ENCODE measurements around the gene RHBG. TPM values are rescaled to one million over a fixed set of nuclear protein-coding genes. Genes with fewer than 3 reads are reported as not detected.
"Not testable (repeated sequence)": the region's sequence is repeated elsewhere in the genome, so short reads cannot be mapped to it uniquely, and the experiment has no call there.

RHBG gene
- total RNA-seq (3.3 and 6.3 TPM in 2 replicates), polyA plus RNA-seq (10.8 and 11.9 TPM in 2 replicates)

DNA sequence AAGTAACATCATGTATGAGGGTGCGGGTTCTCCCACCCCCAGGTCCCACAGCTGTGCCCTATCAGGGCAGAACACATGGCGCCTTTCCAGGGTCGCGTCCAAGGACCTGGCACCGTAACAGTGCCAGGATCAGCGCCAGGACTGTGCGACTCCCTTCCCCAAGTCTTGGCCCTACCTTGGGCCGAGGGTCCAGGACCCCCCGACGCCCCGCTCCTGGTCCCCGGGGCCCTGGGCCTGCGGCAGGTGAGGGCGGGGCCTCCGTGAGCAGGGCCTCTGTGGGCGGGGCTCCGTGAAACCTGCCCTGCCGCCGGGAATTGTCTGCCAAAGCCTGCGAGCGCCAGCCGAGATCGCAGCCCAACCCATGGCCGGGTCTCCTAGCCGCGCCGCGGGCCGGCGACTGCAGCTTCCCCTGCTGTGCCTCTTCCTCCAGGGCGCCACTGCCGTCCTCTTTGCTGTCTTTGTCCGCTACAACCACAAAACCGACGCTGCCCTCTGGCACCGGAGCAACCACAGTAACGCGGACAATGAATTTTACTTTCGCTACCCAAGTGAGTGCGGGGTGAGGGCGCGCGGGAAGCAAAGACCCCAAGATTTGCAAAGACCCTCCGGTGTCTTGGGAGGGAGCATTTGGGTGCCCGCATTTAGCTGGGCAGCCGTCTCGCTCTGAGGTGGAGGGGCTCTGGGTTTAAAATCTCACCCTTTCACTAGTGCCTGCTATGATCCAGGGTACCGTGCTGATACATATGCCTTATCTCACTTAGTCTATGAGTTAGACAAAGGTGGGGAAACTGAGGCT, at the start of gene RHBG:
TSS of gene RHBG (plus strand) at position 323 of the 796 bp plus-strand sequence. CDS start at position 362, 39 bp downstream.
- H3K4me3 ChIP-seq: peak within 1 kb of the TSS; percentile 67
- peak; percentile 86 for DNase-seq (ENCODE audit: low spot score)
- no peaks in the 10 kb centered on the region for H3K79me2 ChIP-seq
- H3K9me2 ChIP-seq (replicated peaks; ENCODE audit: insufficient read depth): no peaks in the 10 kb centered on the region
- H2AFZ ChIP-seq: peak within 1 kb of the TSS; percentile 80
- H3K9me3 ChIP-seq (ENCODE audit: low read depth): no peaks in the 10 kb centered on the region
- no peaks in the 10 kb centered on the region for H3K27me3 ChIP-seq
- peak within 1 kb of the TSS; percentile 48 for H3K27ac ChIP-seq
- H3K36me3 ChIP-seq (replicated peaks; ENCODE audit: insufficient read depth, low read depth): no peaks in the 10 kb centered on the region
- peak within 1 kb of the TSS; percentile 92 for H3K4me2 ChIP-seq
- H4K20me1 ChIP-seq (ENCODE audit: insufficient read depth, poor library complexity, severe bottlenecking): no peaks in the 10 kb centered on the region
- H3K4me1 ChIP-seq (ENCODE audit: insufficient read depth): peaks cover 27% of the 10 kb centered on the region
- 16% methylated on average over 48 of the region's 48 CpGs for WGBS (ENCODE audit: low lambda C conversion rate, missing lambda C conversion rate)
- no peak for TF ChIP-seq EZH2phosphoT487 (IDR thresholded peaks at IDR 0.05; ENCODE audit: low read depth, severe bottlenecking, unreplicated experiment)
- TF ChIP-seq EZH2 (IDR thresholded peaks at IDR 0.05; ENCODE audit: borderline replicate concordance): no peak
- TF ChIP-seq, protein P1, sequence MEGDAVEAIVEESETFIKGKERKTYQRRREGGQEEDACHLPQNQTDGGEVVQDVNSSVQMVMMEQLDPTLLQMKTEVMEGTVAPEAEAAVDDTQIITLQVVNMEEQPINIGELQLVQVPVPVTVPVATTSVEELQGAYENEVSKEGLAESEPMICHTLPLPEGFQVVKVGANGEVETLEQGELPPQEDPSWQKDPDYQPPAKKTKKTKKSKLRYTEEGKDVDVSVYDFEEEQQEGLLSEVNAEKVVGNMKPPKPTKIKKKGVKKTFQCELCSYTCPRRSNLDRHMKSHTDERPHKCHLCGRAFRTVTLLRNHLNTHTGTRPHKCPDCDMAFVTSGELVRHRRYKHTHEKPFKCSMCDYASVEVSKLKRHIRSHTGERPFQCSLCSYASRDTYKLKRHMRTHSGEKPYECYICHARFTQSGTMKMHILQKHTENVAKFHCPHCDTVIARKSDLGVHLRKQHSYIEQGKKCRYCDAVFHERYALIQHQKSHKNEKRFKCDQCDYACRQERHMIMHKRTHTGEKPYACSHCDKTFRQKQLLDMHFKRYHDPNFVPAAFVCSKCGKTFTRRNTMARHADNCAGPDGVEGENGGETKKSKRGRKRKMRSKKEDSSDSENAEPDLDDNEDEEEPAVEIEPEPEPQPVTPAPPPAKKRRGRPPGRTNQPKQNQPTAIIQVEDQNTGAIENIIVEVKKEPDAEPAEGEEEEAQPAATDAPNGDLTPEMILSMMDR (IDR thresholded peaks at IDR 0.05; ENCODE audit: poor library complexity): no peak

GRCh38 chr1:156319664-156320063, 49.3 kb upstream of the RHBG start:
- H3K36me3 ChIP-seq (replicated peaks; ENCODE audit: insufficient read depth, low read depth): peaks cover 5% of the 10 kb centered on the region
- TF ChIP-seq, protein P1 (IDR thresholded peaks at IDR 0.05; ENCODE audit: poor library complexity): peak; percentile 69
- no peak for TF ChIP-seq EZH2phosphoT487 (IDR thresholded peaks at IDR 0.05; ENCODE audit: low read depth, severe bottlenecking, unreplicated experiment)
- TF ChIP-seq EZH2 (IDR thresholded peaks at IDR 0.05; ENCODE audit: borderline replicate concordance): no peak
- no peaks in the 10 kb centered on the region for H3K4me1 ChIP-seq (ENCODE audit: insufficient read depth)
- no peak overlapping the region for H2AFZ ChIP-seq
- peaks cover 9% of the 10 kb centered on the region for H3K79me2 ChIP-seq
- no peaks in the 10 kb centered on the region for H3K9me2 ChIP-seq (replicated peaks; ENCODE audit: insufficient read depth)
- peak; percentile 26 for DNase-seq (ENCODE audit: low spot score)
- no peak overlapping the region for H3K27ac ChIP-seq
- no peaks in the 10 kb centered on the region for H3K27me3 ChIP-seq
- H3K9me3 ChIP-seq (ENCODE audit: low read depth): no peaks in the 10 kb centered on the region
- 100% methylated on average over 1 of the region's 1 CpG for WGBS (ENCODE audit: low lambda C conversion rate, missing lambda C conversion rate)
- no peak overlapping the region for H3K4me3 ChIP-seq
- H3K4me2 ChIP-seq: no peak overlapping the region
- no peaks in the 10 kb centered on the region for H4K20me1 ChIP-seq (ENCODE audit: insufficient read depth, poor library complexity, severe bottlenecking)

DNA sequence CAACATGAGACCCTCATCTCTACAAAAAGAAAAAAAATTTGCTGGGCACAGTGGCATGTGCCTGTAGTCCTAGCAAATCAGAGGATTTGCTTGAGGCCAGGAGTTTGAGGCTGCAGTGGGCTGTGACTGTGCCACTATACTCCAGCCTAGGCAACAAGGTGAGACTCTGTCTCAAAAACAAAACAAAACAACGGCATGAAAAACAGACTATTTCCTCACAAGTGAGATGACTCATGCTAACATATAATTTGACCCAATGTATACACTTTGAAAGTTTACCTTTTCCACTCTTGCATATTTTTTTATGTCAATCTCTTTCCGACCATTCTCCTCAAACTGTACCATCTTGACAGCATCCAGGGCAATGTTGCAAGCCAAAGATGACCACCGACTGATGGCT, 48.5 kb upstream of the RHBG start:
- no peak for DNase-seq (ENCODE audit: low spot score)
- Histone ChIP-seq H3K4me1 (ENCODE audit: insufficient read depth) (no peaks in the 10 kb centered on the region), H3K4me3 (no peak overlapping the region), H2AFZ (no peak overlapping the region), H3K4me2 (no peak overlapping the region), H3K27me3 (no peaks in the 10 kb centered on the region), H3K79me2 (peaks cover 9% of the 10 kb centered on the region), H4K20me1 (ENCODE audit: insufficient read depth, poor library complexity, severe bottlenecking) (no peaks in the 10 kb centered on the region), H3K9me2 (replicated peaks; ENCODE audit: insufficient read depth) (no peaks in the 10 kb centered on the region), H3K36me3 (replicated peaks; ENCODE audit: insufficient read depth, low read depth) (peaks cover 5% of the 10 kb centered on the region), H3K9me3 (ENCODE audit: low read depth) (no peaks in the 10 kb centered on the region), H3K27ac (no peak overlapping the region)
- TF ChIP-seq EZH2phosphoT487 (IDR thresholded peaks at IDR 0.05; ENCODE audit: low read depth, severe bottlenecking, unreplicated experiment): no peak
- TF ChIP-seq, protein P1 (IDR thresholded peaks at IDR 0.05; ENCODE audit: poor library complexity): no peak
- no peak for TF ChIP-seq EZH2 (IDR thresholded peaks at IDR 0.05; ENCODE audit: borderline replicate concordance)
- 91% methylated on average over 3 of the region's 3 CpGs for WGBS (ENCODE audit: low lambda C conversion rate, missing lambda C conversion rate)

GRCh38 chr1:156323179-156323578, 45.8 kb upstream of the RHBG start:
- H3K4me2 ChIP-seq; H3K27ac ChIP-seq; H2AFZ ChIP-seq; H3K9me3 ChIP-seq (ENCODE audit: low read depth); H4K20me1 ChIP-seq (ENCODE audit: insufficient read depth, poor library complexity, severe bottlenecking); H3K79me2 ChIP-seq; H3K27me3 ChIP-seq; DNase-seq (ENCODE audit: low spot score); H3K9me2 ChIP-seq (replicated peaks; ENCODE audit: insufficient read depth); H3K4me3 ChIP-seq; H3K4me1 ChIP-seq (ENCODE audit: insufficient read depth); H3K36me3 ChIP-seq (replicated peaks; ENCODE audit: insufficient read depth, low read depth): not testable (repeated sequence)
- 99% methylated on average over 9 of the region's 9 CpGs for WGBS (ENCODE audit: low lambda C conversion rate, missing lambda C conversion rate)

Data from hepatocyte (in vitro differentiated cells).